K562 (cell line): ENCODE measurements around the gene SIX1.

Source experiments
- CTCF ChIP-seq, 3 experiments: IDR thresholded peaks in 2 of 3; conservative IDR thresholded peaks in 1 of 3; 2 replicates each; pipeline ENCODE4 v1.5.1; 2011 to 2012; ENCODE audit warnings: low read length in 3 of 3, mild to moderate bottlenecking in 3 of 3, control low read depth in 2 of 3, improper control_type of control experiment in 1 of 3, inconsistent platforms in 1 of 3, low read depth in 1 of 3, mixed read lengths in 1 of 3, moderate library complexity in 1 of 3; ENCODE audit not compliant: insufficient read depth in 2 of 3
- FOSL1 ChIP-seq: fragments of 200-800 bp; sonication (Bioruptor generic); conservative IDR thresholded peaks from 2 replicates; pipeline ENCODE4 v1.6.1; 2016; ENCODE audit warnings: missing genetic modification characterization, missing compliant biosample characterization
- GABPA ChIP-seq: fragments of 200-800 bp; sonication (Bioruptor generic); conservative IDR thresholded peaks from 2 replicates; pipeline ENCODE4 v1.6.1; 2016; ENCODE audit warnings: low read depth, missing genetic modification characterization, missing compliant biosample characterization
- SRF ChIP-seq, 2 experiments: fragments of 250-450, 450-650 bp in 1 of 2; sonication (Bioruptor Pico) in 1 of 2; sonication (generic) in 1 of 2; formaldehyde crosslinking; IDR thresholded peaks; 2 replicates each; pipeline versions ENCODE4 v1.5.0 to v1.5.1; 2020 to 2022; ENCODE audit warnings: mild to moderate bottlenecking in 1 of 2, missing genetic modification reagents in 1 of 2

- TF ChIP-seq CTCF (IDR thresholded peaks at IDR 0.05 in 2 of 3, conservative IDR thresholded peaks at IDR 0.05 in 1 of 3; ENCODE audit: insufficient read depth in 2 of 3, low read depth in 1 of 3, low read length in 3 of 3) (no peak), FOSL1 (tag) (no peak), GABPA (tag) (no peak), SRF (CRISPR knock-in tag; IDR thresholded peaks at IDR 0.05) (no peak)
These were observed 6.8 kb upstream of the SIX1 start for GRCh38 chr14:60655898-60656685.
